NCI-H526 treated with DMSO at 0.1 percent for 48 hours (cell line): ENCODE data around the gene DBF4B.
A peak's percentile ranks its signal among the peaks of the same experiment; 100 is the strongest.

Experiments
- DNase-seq: peaks from one replicate; lab custom pipeline; 2025; lab: John Stamatoyannopoulos, UW

The DBF4B gene

GRCh38 chr17:44777394-44778348, 69.2 kb downstream of the DBF4B start:
- DNase-seq = no peak

- no peak for DNase-seq
These were observed 70.3 kb downstream of the DBF4B start for GRCh38 chr17:44778656-44779210.

- peak; percentile 68 for DNase-seq
These were observed 71.0 kb downstream of the DBF4B start for GRCh38 chr17:44779211-44780025.

GRCh38 chr17:44780161-44780560, 71.7 kb downstream of the DBF4B start:
- DNase-seq = no peak

GRCh38 chr17:44780845-44781480, 72.5 kb downstream of the DBF4B start:
- no peak for DNase-seq

- no peak for DNase-seq
These were observed 73.3 kb downstream of the DBF4B start for GRCh38 chr17:44781551-44782325.

GRCh38 chr17:44782326-44782850, 73.9 kb downstream of the DBF4B start:
- DNase-seq = no peak

- DNase-seq = no peak
These were observed 77.5 kb downstream of the DBF4B start for GRCh38 chr17:44785921-44786320.

- no peak for DNase-seq
These were observed 78.2 kb downstream of the DBF4B start for GRCh38 chr17:44786551-44787081.

- DNase-seq = no peak
These were observed 78.9 kb downstream of the DBF4B start for GRCh38 chr17:44787271-44787940.

- no peak for DNase-seq
These were observed 79.7 kb downstream of the DBF4B start for GRCh38 chr17:44788139-44788538.

- DNase-seq = no peak
These were observed 83.8 kb downstream of the DBF4B start for GRCh38 chr17:44792276-44792675.

- no peak for DNase-seq
These were observed 85.7 kb downstream of the DBF4B start for GRCh38 chr17:44793885-44794842.

GRCh38 chr17:44794851-44795413, 86.5 kb downstream of the DBF4B start:
- no peak for DNase-seq

GRCh38 chr17:44795421-44795820, 87.0 kb downstream of the DBF4B start:
- no peak for DNase-seq

GRCh38 chr17:44795928-44796327, 87.5 kb downstream of the DBF4B start:
- DNase-seq = no peak

- no peak for DNase-seq
These were observed 88.3 kb downstream of the DBF4B start for GRCh38 chr17:44796731-44797130.

GRCh38 chr17:44797802-44798201, 89.3 kb downstream of the DBF4B start:
- no peak for DNase-seq

GRCh38 chr17:44798356-44798755, 89.9 kb downstream of the DBF4B start:
- DNase-seq = no peak
